SH-SY5Y (cell line): Measurements from ENCODE around the gene PDE4D.

ENCODE experiments used
- GATA2 ChIP-seq: IDR thresholded peaks from 2 replicates; pipeline ENCODE4 v1.6.1; 2011; ENCODE audit warnings: mild to moderate bottlenecking, low read depth, low read length
- GATA3 ChIP-seq: IDR thresholded peaks from 2 replicates; pipeline ENCODE4 v1.6.1; 2011; ENCODE audit warnings: low read depth, mild to moderate bottlenecking, low read length, moderate library complexity

DNA sequence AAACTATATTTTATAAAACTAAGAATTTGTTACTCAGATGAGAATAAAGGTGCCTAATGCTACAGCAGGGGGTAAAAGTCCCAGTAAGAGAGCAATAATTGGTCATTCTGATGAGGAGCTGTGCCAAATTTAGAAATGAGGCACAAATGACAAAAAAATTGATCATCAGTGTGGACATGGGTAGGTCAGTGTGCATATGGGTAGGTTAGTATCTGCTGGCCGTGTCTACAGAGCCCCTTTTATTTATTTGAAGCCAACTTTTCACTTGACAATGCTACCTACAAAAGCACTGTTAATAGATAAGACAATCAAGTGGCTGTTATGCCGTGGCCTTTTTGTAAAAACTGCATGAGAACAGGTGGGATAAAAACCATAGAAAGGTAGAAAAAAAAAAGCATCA is 856.1 kb downstream of the PDE4D start:
- TF ChIP-seq GATA3, result no peak
- TF ChIP-seq GATA2, result no peak
